HG02571 (cell line): Measurements from ENCODE around the gene DCD.

ENCODE experiments used
- ATAC-seq: cut with Tn5 transposase; IDR thresholded peaks from one replicate; pipeline ENCODE4 v1.9.1; 2021; ENCODE audit warnings: mild to moderate bottlenecking, moderate library complexity; ENCODE audit not compliant: unreplicated experiment

Gene DCD

DNA sequence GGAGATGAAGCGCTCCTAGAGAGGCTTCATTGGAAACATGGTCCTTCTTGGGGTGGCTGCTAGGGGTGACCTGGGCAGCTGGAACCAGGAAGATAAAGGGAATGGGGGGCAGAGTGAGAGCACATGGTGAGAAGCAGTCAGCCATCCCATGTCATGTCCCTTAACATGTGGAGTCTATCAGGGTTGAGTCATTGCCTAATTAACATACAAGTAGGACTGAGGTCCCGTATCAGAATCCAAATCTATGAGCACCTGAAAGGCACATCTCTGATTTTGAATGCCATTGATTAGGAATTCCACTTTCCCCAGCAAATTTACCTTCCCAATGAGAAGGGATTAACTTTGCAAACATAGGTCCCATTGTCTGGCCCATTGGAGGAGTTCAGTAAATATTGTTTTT, 39.4 kb downstream of the DCD start:
- ATAC-seq, result no peak

DNA sequence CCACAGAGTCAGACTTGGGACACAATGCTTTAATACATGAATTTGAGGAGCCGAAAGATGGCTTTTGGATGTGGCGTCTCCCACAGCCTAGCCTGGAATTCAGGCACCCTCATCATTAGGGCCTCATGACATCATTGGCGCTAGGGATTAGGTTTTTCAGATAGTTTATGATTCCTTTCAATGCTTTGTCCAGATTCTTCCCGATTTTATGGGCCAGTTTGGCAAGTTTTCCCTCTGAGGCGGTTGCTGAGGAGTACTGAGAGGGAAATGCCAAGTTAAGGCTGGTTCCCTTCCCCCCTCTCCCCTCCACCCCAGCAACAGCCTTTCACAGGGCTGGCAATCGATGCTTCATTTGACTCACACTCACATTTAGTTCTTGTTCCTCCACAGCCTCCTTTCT, 40.0 kb downstream of the DCD start:
- no peak for ATAC-seq

GRCh38 chr12:54606556-54606955, 41.6 kb downstream of the DCD start:
- no peak for ATAC-seq

DNA sequence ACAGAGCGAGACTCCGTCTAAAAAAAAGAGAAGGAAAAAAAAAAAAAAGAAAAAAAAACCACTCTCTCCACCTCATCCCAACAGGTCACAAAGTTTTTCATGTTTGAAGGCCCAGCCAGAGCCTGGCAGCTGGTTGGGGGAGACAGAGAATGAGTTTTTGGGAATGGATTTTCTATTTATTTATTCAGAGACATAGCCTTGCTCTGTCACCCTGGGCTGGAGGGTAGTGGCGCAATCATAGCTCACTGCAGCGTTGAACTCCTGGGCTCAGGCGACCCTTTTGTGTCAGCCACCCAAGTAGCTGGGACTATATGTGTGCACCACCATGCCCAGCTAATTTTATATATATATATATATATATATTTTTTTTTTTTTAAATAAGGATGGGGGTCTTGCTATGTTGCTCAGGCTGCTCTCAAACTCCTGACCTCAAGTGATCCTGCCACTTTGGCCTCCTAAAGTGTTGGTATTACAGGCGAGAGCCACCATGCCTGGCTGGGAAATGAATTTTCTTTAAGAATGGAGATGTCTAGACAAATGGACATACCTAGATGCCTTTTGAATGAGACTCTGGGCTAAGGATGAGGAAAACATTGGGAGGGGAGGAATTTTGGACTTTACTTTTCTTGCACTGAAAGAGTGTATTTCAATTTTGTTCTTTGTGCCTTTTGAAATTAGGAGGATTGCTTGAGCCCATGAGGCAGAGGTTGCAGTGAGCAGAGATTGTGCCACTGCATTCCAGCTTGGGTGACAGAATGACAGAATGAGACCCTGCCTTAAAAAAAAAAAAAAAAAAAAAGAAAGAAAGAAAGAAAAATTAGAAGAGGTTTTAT, 42.8 kb downstream of the DCD start:
- ATAC-seq, result no peak

- no peak for ATAC-seq
Observed at GRCh38 chr12:54604436-54604835, 43.7 kb downstream of the DCD start.

GRCh38 chr12:54603872-54604271, 44.3 kb downstream of the DCD start:
- no peak for ATAC-seq

- ATAC-seq, result peak; percentile 80
Observed at GRCh38 chr12:54603173-54603814, 44.9 kb downstream of the DCD start.

- no peak for ATAC-seq
Observed at GRCh38 chr12:54602661-54603060, 45.5 kb downstream of the DCD start.

GRCh38 chr12:54601841-54602240, 46.3 kb downstream of the DCD start:
- no peak for ATAC-seq

DNA sequence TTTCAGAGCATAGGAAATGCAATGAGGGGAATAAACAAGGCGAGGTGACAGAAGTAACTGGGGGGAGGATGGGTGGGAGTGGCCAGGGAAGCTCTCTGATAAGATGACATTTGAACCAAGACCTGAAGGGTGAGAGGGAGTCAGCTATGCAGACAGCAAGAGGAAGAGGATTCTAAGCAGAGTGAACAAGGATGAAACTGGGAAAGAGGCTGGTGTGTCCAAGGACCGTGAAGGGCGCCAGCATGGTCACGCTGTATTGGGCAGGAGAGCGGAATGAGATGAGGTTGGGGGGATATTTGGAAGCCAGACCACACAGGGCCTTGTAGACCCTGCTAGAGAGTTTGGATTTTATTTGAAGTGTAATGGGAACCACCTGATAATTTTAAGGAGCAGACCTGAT, 49.2 kb downstream of the DCD start:
- no peak for ATAC-seq

DNA sequence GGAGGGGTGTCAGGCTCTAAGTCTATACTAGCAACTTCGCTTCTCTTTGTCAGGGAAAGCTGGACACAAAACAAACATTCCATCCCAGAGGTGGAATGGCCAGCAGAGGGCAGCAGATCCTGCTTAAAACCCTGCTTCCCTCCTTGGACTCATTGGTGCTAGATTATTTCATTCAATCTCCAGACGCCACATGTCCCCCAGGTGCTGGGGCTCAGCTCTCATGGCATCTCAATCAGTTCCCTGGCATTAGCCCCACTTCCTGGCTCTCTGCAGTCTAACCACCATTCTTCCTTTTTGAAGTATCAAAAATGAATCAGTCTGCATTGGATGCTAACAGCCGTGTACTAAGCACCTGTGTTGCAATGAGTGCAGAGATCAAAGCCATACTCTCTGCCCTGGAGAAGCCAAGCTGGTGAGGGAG, 51.6 kb downstream of the DCD start:
- ATAC-seq, result no peak

- ATAC-seq, result no peak
Observed at GRCh38 chr12:54595471-54595870, 52.7 kb downstream of the DCD start.
